GM12873 (cell line): ENCODE measurements around the gene KIAA0232.
A peak's percentile ranks its signal among the peaks of the same experiment; 100 is the strongest.

Experiments
- TF ChIP-seq, protein P1 (sequence below): IDR thresholded peaks from 2 replicates; pipeline ENCODE4 v1.5.1; 2012; ENCODE audit warnings: low read depth, mild to moderate bottlenecking, moderate library complexity, low read length, control low read depth; ENCODE audit not compliant: insufficient read depth; ENCODE audit errors: missing control alignments

Gene KIAA0232

DNA sequence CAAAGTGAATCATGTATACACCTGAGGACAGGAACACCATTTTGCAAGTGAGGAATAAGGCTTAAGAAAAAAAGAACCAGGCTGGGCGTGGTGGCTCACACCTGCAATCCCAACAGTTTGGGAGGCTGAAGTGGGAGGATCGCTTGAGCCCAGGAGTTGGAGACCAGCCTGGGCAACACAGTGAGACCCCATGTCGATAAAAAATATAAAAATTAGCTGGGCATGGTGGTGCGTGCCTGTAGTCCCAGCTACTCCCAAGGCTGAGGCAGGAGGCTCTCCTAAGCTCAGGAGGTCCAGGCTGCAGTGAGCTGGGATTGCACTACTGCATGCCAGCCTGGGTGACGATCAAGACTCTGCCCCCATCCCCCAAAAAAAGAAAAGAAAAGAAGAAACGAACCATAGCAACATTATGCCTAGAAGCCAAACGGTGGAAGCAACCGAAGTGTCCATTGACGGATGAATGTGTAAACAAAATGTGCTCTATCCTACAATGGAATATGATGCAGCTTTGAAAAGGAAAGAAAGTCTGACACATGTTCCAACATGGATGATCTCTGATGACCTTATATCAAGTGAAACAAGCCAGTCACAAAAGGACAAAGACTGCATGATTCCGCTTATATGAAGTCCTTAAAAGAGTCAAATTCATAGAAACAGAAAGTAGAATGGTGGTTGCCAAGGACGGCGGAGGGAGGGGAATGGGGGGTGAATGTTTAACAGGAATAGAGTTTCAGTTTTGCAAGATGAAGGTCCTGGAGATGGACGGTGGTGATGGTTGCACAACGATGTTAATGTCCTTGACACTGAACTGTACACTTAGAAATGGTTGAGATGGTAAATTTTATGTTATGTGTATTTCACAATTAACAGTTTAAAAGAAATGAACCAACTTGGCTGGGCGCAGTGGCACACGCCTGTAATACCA is 8.6 kb upstream of the KIAA0232 start:
- TF ChIP-seq, protein P1, sequence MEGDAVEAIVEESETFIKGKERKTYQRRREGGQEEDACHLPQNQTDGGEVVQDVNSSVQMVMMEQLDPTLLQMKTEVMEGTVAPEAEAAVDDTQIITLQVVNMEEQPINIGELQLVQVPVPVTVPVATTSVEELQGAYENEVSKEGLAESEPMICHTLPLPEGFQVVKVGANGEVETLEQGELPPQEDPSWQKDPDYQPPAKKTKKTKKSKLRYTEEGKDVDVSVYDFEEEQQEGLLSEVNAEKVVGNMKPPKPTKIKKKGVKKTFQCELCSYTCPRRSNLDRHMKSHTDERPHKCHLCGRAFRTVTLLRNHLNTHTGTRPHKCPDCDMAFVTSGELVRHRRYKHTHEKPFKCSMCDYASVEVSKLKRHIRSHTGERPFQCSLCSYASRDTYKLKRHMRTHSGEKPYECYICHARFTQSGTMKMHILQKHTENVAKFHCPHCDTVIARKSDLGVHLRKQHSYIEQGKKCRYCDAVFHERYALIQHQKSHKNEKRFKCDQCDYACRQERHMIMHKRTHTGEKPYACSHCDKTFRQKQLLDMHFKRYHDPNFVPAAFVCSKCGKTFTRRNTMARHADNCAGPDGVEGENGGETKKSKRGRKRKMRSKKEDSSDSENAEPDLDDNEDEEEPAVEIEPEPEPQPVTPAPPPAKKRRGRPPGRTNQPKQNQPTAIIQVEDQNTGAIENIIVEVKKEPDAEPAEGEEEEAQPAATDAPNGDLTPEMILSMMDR, result no peak

DNA sequence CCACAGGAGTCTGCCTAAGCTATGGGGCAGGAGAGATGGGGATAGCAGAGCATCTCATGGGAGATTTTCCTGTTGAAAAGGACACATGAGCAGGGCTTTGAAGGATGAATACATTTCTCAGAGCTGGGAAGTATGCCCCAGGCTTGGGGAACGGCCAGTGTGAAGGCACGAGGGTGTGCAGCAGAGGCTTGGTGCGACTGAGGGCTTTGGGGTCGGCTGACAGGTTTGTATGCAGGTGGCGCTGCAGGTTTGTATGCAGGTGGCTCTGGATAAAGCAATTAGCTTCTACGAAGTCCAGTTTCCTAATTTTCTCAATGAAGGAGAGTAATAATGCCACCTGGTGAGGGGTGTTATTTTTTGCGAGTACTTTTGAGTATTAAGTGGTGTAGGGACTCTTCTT is 6.8 kb upstream of the KIAA0232 start:
- TF ChIP-seq, protein P1, result no peak

DNA sequence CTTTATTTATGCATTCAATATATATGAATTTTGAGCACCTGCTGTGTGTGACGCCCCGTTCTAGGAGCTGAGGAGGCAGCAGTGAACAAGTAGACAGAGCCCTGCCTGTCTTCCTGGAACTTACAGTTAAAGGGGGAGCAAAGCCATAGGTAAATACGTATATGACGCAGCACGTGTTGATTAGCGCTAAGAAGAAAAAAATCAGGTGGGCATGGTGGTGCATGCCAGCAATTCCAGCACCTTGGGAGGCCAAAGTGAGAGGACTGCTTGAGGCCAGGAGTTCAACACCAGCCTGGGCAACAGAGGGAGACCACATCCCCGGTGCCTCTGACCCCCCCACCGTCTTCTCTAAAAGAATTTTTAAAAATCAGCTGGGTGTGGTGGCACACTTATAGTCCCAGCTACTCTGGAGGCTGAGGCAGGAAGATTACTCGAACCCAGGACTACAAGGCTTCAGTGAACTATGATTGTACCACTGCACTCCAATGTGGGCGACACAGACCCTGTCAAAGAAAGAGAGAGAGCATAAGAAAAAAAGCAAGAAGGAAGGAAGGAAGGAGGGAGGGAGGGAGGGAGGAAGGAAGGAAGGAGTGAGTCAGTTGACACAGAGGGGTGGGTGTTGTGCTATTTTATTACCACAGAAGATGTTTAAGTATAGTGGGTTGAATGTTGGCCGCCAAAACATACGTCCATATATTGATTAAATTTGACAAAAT is 5.4 kb upstream of the KIAA0232 start:
- TF ChIP-seq, protein P1, result no peak

GRCh38 chr4:6777636-6778281 is 4.8 kb upstream of the KIAA0232 start:
- TF ChIP-seq, protein P1, result peak; percentile 24

- TF ChIP-seq, protein P1, result no peak
These were observed 4.1 kb upstream of the KIAA0232 start for GRCh38 chr4:6778435-6778834.

DNA sequence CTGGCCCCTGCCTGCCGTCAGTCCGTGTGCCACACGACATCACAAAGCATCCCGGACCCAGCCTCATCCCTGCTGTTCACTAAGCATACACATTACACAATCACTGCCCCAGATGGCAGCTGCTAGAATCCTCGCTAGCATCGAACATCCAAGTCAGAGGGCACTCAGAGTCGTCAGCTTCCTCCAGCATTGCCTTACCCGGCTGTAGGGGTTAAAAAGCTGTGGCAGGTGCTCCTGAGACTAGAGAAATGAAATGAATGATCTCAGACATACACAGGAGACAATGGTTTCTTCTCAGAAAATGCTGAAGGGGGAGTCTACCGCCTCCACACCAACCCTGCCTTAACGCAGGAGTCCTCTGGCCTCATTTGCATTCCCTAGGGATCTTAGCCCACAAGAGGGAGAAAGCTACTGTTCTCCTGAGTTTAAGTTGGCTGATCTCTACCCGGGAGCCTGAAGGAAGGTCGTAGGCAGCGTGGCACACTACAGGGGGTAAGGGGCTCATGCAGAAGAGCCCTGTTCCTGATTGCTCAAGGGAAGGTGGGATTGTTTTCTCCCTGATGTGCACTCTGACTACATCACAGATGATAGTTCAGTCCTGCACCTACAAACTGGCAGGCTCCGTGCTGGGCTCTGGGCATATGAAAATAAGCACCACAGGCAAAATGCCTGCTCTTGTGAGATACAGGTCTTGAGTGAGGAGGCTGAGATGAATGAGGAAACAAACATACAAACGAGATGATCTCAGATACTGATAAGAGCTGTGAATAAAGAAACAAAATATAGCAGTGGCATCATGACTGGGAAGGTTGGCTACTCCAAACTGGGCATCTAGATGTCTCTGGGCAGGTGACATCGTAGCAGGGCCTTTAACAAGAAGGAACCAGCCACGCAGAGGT is 2.6 kb upstream of the KIAA0232 start:
- TF ChIP-seq, protein P1, result no peak
